Stimulated activated CD8-positive, alpha-beta memory T cell treated with anti-CD3 and anti-CD28 coated beads, Interleukin-4, amount 100 ng/mL, for 48 hours (primary cell): ENCODE data around the gene TDRD9.

Experiments
- DNase-seq: peaks from one replicate; pipeline ENCODE4 v3.0.0-alpha.2; 2020

Gene TDRD9

DNA sequence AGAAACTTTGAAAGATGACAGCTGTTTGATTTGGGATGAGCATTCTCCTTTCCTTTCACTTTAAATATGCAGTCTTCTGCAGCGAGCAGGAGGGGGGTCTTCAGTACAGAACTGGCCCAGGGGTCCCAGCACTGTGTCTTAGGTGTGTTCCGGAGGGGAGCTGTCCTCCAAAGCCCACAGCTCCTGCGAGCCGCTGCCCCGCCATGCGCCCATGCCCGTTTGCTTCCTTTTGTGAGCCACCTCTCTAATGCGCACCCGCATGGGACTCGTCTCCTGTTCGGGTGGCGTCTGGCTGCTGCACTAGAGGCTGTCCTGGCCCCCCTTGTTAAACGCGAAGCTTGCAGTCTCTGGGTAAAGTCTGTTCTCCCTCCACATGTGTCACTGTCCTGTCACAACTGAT lies 108.8 kb downstream of the TDRD9 start:
- DNase-seq: no peak

DNA sequence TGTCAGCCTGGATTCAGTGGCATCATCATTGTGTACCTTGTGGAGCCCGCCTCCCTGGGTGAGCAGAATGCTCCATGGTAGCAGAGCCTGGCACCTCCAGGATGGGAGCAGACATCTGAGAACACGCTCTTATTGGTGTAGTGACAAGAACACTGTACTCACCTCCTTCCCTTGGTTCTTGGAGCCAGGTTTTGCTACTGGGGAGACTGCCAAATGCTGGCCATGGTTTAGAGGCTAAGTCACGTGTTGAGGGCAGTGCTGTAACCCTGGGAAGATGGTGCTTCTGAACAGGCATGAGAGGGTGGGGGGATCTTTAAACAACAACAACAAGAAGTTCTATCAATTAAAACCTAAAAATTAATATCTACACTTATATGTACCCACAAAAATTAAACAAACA lies 109.6 kb downstream of the TDRD9 start:
- DNase-seq: no peak

- no peak for DNase-seq
Measured at GRCh38 chr14:104039214-104039613, 111.0 kb downstream of the TDRD9 start.

DNA sequence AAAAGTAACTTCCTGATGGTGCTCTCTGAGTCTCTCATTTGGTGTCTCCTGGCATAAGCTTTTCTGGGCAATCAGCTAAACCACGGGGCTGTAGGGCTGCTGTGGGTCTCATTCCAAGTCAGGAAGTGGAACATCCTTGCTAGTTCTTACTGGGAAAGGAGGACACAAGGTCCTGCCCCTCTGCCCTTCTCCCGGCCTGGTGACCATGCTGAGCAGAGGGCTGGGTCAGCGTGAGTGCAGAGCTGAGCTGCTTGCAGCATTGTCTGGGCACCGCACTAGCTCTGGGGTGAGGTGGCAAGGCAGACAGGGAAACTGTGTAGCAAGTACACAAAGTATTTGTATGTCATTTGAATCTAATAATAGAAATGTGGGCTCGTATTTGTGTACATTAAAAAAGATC lies 112.3 kb downstream of the TDRD9 start:
- no peak for DNase-seq

GRCh38 chr14:104041430-104042104 lies 113.3 kb downstream of the TDRD9 start:
- no peak for DNase-seq

DNA sequence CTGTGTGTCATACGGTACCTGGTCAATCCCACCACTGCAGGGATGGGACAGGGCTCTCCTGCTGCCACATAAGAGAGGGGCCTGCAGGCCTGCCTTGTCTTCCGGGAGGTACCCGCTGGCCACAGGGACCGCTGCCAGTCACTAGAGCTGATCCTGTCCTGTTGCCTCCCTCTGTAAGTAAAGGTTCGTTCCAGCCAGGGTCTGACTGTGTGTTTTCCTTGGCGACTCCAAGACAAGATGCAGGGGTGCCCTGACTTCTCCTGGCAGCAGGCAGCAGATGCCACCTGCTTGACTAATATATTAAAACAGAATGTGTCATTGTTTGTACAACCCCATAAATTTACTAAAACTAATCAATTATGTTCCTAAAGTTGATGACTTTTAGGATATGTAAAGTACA lies 115.8 kb downstream of the TDRD9 start:
- no peak for DNase-seq

- no peak for DNase-seq
Measured at GRCh38 chr14:104047761-104048160, 119.5 kb downstream of the TDRD9 start.

DNA sequence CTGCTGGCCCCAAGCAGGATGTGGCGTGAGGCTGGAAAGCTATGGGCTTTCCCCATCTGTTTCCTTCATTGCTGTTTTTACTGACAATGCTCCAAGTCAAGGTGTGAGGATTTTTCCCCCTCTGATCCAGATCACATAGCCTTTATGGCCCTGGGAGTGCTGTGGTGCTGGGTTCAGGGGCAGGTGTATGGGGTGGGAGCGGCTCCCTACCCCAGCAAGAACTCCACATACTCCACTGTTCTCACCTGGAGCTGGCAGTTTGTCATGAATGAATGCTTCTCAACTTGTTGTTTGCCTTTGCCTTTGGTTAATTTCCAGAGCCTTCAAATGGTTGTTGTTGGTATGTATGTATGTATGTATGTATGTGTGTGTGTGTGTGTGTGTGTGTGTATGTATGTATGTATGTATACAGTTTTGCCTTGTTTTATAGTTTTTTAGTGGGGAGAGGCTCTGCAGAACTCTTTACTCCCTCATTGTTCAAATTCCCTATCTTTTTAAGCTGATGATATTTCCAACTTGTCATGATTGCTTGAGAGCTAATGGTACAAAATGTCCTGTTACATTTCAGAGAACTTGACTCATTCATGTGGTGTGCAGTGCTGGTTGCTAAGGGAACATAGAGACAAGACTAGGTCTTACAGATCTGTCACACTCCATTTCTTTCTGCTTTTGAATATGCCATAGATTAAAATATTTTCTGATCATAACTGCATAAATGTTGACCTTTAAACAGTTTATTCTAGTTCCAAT lies 120.7 kb downstream of the TDRD9 start:
- no peak for DNase-seq

DNA sequence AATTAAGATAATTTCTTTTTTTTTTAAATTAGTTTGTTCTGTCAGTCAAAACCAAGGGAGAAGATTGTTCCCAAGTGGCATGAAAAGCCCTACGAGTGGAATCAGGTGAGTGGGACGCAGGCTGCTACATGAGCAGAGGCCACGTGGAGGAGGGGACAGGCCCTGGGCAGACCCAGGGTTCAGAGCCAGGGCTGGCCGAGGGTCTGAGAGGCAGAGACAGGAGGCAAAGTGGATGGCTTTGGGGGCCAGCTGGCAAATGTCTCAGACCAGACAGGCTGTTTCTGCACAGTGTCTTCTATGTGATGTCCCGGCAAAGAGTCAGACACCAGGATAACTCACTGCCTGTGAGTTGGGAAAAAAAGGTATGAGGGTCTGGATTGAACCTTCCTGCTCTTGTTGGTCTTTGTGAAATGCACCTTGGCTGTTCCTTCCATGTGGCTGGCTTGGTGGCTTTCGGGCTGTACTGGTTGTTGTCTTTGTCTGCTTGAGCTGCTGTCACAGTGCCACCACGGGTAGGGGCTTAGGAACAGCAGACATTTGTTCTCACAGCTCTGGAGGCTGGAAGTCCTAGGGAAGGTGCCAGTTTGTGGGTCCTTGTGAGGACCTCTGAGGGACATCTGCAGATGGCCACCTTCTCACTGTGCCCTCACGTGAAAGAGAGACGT lies 121.5 kb downstream of the TDRD9 start:
- no peak for DNase-seq

DNA sequence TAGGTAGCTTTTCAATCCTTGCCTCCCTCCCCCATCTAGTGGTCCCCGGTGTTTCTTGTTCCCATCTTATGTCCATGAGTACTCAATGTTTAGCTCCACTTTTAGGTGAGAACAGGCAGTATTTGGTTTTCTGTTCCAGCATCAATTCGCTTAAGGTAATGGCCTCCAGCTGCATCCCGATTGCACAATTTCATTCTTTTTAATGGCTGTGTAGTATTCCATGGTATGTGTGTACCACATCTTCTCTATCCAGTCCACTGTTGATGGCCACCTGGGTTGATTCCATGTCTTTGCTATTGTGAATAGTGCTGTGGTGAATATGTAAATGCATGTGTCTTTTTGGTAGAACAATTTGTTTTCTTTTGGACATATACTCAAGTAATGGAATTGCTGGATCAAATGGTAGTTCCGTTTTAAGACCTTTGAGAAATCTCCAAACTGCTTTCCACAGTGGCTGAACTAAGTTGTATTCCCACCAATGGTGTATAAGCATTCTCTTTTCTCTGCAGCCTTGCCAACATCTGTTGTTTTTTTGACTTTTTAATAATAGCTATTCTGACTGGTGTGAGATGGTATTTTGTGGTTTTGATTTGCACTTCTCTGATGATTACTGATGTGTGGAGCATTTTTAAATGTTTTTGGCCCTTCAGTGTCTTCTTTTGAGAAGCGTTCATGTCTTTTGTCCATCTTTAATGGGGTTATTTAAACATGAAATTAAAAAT lies 123.0 kb downstream of the TDRD9 start:
- DNase-seq: no peak

GRCh38 chr14:104054222-104054905 lies 126.1 kb downstream of the TDRD9 start:
- DNase-seq: no peak

GRCh38 chr14:104062281-104062680 lies 134.0 kb downstream of the TDRD9 start:
- no peak for DNase-seq

GRCh38 chr14:104064003-104064402 lies 135.7 kb downstream of the TDRD9 start:
- no peak for DNase-seq

DNA sequence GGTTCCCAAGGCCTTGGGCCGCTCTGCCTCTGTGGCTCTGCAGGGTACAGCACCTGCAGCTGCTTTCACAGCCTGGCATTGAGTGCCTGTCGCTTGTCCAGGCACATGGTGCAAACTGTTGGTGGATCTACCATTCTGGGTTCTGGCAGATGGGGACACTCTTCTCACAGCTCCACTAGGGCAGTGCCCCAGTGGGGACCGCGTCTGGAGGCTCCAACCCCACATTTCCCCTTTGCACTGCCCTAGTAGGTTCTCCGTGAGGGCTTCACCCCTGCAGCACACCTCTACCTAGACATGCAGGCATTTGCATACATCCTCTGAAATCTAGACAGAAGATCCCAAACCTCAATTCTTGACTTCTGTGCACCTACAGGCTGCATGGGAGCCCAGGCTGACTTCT lies 138.0 kb downstream of the TDRD9 start:
- DNase-seq: no peak

DNA sequence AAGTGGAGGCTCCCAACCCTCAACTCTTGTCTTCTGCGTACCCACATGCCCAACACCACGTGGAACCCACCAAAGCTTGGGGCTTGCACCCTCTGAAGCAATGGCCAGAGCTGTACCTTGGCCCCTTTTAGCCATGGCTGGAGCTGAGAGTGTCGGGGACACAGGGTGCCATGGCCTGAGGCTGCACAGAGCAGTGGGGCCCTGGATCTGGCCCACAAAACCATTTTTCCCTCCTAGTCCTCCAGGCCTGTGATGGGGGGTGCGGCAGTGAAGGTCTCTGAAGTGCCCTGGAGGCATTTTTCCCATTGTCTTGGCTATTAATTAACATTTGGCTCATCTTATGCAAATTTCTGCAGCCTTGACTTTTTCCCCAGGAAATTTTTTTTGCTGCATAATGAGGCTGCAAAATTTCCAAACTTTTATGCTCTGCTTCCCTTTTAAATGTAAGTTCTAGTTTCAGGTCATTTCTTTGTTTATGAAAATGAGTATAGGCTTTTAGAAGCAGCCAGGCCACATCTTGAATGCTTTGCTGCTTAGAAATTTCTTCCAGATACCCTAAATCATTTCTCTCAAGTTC lies 138.6 kb downstream of the TDRD9 start:
- no peak for DNase-seq

GRCh38 chr14:104069541-104069940 lies 141.3 kb downstream of the TDRD9 start:
- DNase-seq: no peak

DNA sequence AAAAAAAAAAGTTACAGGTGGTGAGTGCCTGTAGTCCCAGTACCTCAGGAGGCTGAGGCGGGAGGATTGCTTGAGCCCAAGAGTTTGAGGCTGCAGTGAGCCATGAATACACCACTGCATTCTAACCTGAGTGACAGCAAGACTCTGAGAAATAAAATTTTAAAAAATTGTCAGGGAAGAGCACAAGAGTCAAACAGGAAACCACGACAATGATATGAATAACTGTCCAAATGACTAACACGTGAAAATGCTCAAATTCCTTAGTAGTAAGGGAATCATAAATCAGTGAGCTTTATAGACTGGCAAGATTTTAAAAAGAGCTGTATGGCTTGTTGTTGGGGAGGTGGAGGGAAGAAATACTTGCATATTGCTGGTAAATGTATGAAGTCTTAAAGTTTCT lies 144.3 kb downstream of the TDRD9 start:
- no peak for DNase-seq

GRCh38 chr14:104073764-104074163 lies 145.5 kb downstream of the TDRD9 start:
- DNase-seq: no peak

- DNase-seq: no peak
Measured at GRCh38 chr14:104075530-104076151, 147.4 kb downstream of the TDRD9 start.

- DNase-seq: no peak
Measured at GRCh38 chr14:104076743-104077142, 148.5 kb downstream of the TDRD9 start.

- peak; percentile 92 for DNase-seq
Measured at GRCh38 chr14:104078031-104078455, 149.8 kb downstream of the TDRD9 start.
